ENCODE measurements around the gene IP6K1. TPM values are rescaled to one million over a fixed set of nuclear protein-coding genes. Genes with fewer than 3 reads are reported as not detected.

IP6K1 gene
- polyA plus RNA-seq, 1 donor (not counting 4 experiments of a cell fraction or from before 2014, with no cell fraction given): 24.5 TPM

DNA sequence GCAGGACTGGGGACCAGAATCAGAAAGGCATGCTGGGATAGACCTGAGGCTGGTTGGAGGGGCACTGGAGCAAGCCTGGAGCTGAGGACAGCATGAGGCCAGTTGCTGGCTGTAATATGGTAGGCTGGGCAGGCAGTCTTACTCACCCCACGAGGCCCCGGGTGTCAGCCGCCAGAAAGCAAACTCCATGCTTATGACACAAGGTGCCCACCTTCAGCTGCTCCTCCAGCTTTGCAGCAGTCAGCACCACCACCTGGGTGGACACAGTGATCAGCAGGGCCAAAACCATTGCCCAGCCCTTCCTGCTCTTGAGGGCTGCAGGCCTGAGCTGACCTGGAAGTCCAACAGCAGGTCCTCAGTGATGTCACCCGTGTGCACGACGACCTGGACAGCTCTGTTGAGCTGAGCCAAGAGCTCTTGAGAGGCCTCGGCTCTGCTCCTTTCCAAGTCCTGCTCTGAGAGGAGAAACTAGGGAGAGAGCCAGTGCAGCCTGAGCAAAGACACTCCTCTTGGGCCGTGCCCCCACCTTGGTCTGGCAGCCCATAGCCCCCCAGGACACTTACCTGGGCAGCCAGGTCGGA lies 26.7 kb upstream of the IP6K1 start:
- no peak overlapping the region for H3K4me3 ChIP-seq (ENCODE audit: control insufficient read depth in 2 of 3, extremely low read depth in 1 of 3, insufficient read depth in 2 of 3, low read depth in 1 of 3, low read length in 3 of 3)
- no peaks in the 10 kb centered on the region for H3K9me3 ChIP-seq (ENCODE audit: control insufficient read depth, low read depth, low read length)
- H3K36me3 ChIP-seq (ENCODE audit: control insufficient read depth in 2 of 2, extremely low read depth in 1 of 2, insufficient read depth in 2 of 2, low read length in 2 of 2): peaks cover 0 to 3% of the 10 kb centered on the region in 2 experiments
- H3K4me2 ChIP-seq (ENCODE audit: control insufficient read depth, extremely low read depth, insufficient read depth, low read depth, low read length): peak overlapping the region; percentile 85
- no peaks in the 10 kb centered on the region for H3K79me2 ChIP-seq (ENCODE audit: control insufficient read depth, insufficient read depth, low read length)
- no peak overlapping the region for H3K9ac ChIP-seq (ENCODE audit: control insufficient read depth, extremely low read depth, insufficient read depth, low read length)
- H2AFZ ChIP-seq (ENCODE audit: control insufficient read depth, low read length): peak overlapping the region; percentile 77
- peaks cover 12% of the 10 kb centered on the region for H3K4me1 ChIP-seq (ENCODE audit: control insufficient read depth, extremely low read depth, insufficient read depth, low read length)
- dilution Hi-C loops (cut with MboI; ENCODE audit: extremely low pct_ligation_motif_present, low sequenced_read_pairs): no loop called here
- H3K9me1 ChIP-seq (ENCODE audit: control insufficient read depth, extremely low read depth, insufficient read depth, low read length): no peaks in the 10 kb centered on the region
- no peak for FAIRE-seq
- H3K27me3 ChIP-seq (ENCODE audit: control insufficient read depth, extremely low read depth, insufficient read depth, low read length): no peaks in the 10 kb centered on the region
- no peaks in the 10 kb centered on the region for H4K20me1 ChIP-seq (ENCODE audit: control insufficient read depth, extremely low read depth, insufficient read depth, low read length)
- no peak for DNase-seq (ENCODE audit: low read depth, low spot score)
- H3K27ac ChIP-seq (ENCODE audit: control insufficient read depth, insufficient read depth, low read length): no peak overlapping the region
- TF ChIP-seq, protein P1, sequence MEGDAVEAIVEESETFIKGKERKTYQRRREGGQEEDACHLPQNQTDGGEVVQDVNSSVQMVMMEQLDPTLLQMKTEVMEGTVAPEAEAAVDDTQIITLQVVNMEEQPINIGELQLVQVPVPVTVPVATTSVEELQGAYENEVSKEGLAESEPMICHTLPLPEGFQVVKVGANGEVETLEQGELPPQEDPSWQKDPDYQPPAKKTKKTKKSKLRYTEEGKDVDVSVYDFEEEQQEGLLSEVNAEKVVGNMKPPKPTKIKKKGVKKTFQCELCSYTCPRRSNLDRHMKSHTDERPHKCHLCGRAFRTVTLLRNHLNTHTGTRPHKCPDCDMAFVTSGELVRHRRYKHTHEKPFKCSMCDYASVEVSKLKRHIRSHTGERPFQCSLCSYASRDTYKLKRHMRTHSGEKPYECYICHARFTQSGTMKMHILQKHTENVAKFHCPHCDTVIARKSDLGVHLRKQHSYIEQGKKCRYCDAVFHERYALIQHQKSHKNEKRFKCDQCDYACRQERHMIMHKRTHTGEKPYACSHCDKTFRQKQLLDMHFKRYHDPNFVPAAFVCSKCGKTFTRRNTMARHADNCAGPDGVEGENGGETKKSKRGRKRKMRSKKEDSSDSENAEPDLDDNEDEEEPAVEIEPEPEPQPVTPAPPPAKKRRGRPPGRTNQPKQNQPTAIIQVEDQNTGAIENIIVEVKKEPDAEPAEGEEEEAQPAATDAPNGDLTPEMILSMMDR (optimal IDR thresholded peaks at IDR 0.05 in 1 of 3, IDR thresholded peaks at IDR 0.05 in 1 of 3, conservative IDR thresholded peaks at IDR 0.05 in 1 of 3; ENCODE audit: extremely low read depth in 1 of 3, insufficient read depth in 2 of 3, low read length in 3 of 3): no peak
- no peak for TF ChIP-seq EZH2 (IDR thresholded peaks at IDR 0.05; ENCODE audit: low read length)

DNA sequence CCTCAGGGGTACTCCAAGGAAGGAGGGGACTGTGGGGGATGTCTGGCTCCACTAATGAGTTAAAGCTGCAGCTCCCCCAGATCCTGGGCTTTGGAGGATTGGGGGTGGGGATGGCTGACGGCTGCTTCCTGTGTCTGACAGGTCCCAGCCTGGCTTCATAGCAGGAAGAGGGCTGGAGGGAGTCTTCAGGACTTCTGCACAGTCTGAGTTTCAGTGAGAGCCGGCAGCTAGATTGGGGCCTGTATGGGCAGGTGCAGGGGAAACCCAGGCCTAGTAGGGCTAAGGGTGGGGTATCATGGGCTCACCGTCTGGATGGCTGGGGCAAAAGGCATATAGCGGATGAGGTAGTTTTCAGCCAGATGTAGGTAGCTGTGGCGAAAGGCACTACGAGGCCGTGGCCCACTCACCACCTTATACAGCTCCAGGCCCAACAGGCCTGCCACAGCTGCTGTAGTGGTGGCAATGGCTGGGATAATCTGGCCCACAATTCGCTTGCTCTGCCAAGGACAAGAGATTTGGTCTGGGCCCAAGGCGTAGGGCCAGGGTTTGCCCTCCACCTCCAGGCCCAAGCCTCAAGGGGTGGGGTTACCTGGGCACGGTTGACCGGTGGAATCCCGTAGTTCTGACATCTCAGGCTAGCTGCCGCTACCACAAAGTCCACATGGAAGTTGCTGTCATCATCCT lies 21.2 kb upstream of the IP6K1 start:
- H3K4me1 ChIP-seq (ENCODE audit: control insufficient read depth, extremely low read depth, insufficient read depth, low read length): peaks cover 40% of the 10 kb centered on the region
- TF ChIP-seq, protein P1 (optimal IDR thresholded peaks at IDR 0.05 in 1 of 3, IDR thresholded peaks at IDR 0.05 in 1 of 3, conservative IDR thresholded peaks at IDR 0.05 in 1 of 3; ENCODE audit: extremely low read depth in 1 of 3, insufficient read depth in 2 of 3, low read length in 3 of 3): no peak
- TF ChIP-seq EZH2 (IDR thresholded peaks at IDR 0.05; ENCODE audit: low read length): no peak
- dilution Hi-C loops (cut with MboI; ENCODE audit: extremely low pct_ligation_motif_present, low sequenced_read_pairs): no loop called here

More for the DNA sequence above, 21.2 kb upstream of the IP6K1 start:
- DNase-seq (ENCODE audit: low read depth, low spot score) (no peak), FAIRE-seq (peak; percentile 49)
- Histone ChIP-seq H3K27me3 (ENCODE audit: control insufficient read depth, extremely low read depth, insufficient read depth, low read length) (no peaks in the 10 kb centered on the region), H3K9ac (ENCODE audit: control insufficient read depth, extremely low read depth, insufficient read depth, low read length) (peak overlapping the region; percentile 6), H3K9me3 (ENCODE audit: control insufficient read depth, low read depth, low read length) (no peaks in the 10 kb centered on the region), H3K36me3 (ENCODE audit: control insufficient read depth in 2 of 2, extremely low read depth in 1 of 2, insufficient read depth in 2 of 2, low read length in 2 of 2) (peaks cover 0 to 14% of the 10 kb centered on the region in 2 experiments), H3K4me2 (ENCODE audit: control insufficient read depth, extremely low read depth, insufficient read depth, low read depth, low read length) (peak overlapping the region; percentile 55), H2AFZ (ENCODE audit: control insufficient read depth, low read length) (no peak overlapping the region), H3K9me1 (ENCODE audit: control insufficient read depth, extremely low read depth, insufficient read depth, low read length) (peaks cover 6% of the 10 kb centered on the region), H4K20me1 (ENCODE audit: control insufficient read depth, extremely low read depth, insufficient read depth, low read length) (peaks cover 7% of the 10 kb centered on the region), H3K79me2 (ENCODE audit: control insufficient read depth, insufficient read depth, low read length) (peaks cover 12% of the 10 kb centered on the region), H3K27ac (ENCODE audit: control insufficient read depth, insufficient read depth, low read length) (peak overlapping the region; percentile 28), H3K4me3 (ENCODE audit: control insufficient read depth in 2 of 3, extremely low read depth in 1 of 3, insufficient read depth in 2 of 3, low read depth in 1 of 3, low read length in 3 of 3) (no peak overlapping the region)
